Panc1 (cell line): ENCODE data around the gene SMIM12.

ENCODE experiments used
- CTCF ChIP-seq: fragments of 450-650 bp; IDR thresholded peaks from 2 replicates; pipeline ENCODE4 v1.5.1; 2017; ENCODE audit warnings: mild to moderate bottlenecking
- REST ChIP-seq, 2 experiments: IDR thresholded peaks; 2 replicates each; pipeline ENCODE4 v1.6.1; 2011 to 2012; ENCODE audit warnings: low read depth in 2 of 2, control low read depth in 1 of 2, low read length in 1 of 2, mild to moderate bottlenecking in 1 of 2, moderate library complexity in 1 of 2; ENCODE audit not compliant: insufficient read depth in 1 of 2

GRCh38 chr1:34900775-34901502, 41.4 kb upstream of the SMIM12 start:
- no peak for TF ChIP-seq CTCF
- TF ChIP-seq REST (IDR thresholded peaks at IDR 0.05; ENCODE audit: insufficient read depth in 1 of 2, low read depth in 2 of 2, low read length in 1 of 2): no peak
